Activated CD4-positive, CD25-positive, alpha-beta regulatory T cell (primary cell): ENCODE results near the gene ZNF675.
A peak's percentile ranks its signal among the peaks of the same experiment; 100 is the strongest.
"Not testable (repeated sequence)": the region's sequence is repeated elsewhere in the genome, so short reads cannot be mapped to it uniquely, and the experiment has no call there.

ENCODE experiments used
- DNase-seq, 4 experiments: peaks; one replicate each; lab custom pipeline; 2025; lab: John Stamatoyannopoulos, UW

ZNF675 gene

GRCh38 chr19:23686621-23687423 lies at the start of gene ZNF675:
TSS of gene ZNF675 (minus strand) at chr19:23687212. CDS start at chr19:23687033, 179 bp downstream.
- DNase-seq, result peak; percentile 69 to 75 (median 74)

- not testable (repeated sequence) for DNase-seq
Measured at GRCh38 chr19:23730729-23731465, 43.9 kb upstream of the ZNF675 start.

- DNase-seq, result not testable (repeated sequence)
Measured at GRCh38 chr19:23724161-23724560, 37.1 kb upstream of the ZNF675 start.

- DNase-seq, result no peak
Measured at GRCh38 chr19:23718802-23719201, 31.8 kb upstream of the ZNF675 start.

- DNase-seq, result no peak
Measured at GRCh38 chr19:23716792-23717191, 29.8 kb upstream of the ZNF675 start.

- DNase-seq, result no peak
Measured at GRCh38 chr19:23709347-23709746, 22.3 kb upstream of the ZNF675 start.

- DNase-seq, result no peak
Measured at GRCh38 chr19:23706657-23707056, 19.6 kb upstream of the ZNF675 start.

- no peak for DNase-seq
Measured at GRCh38 chr19:23699521-23699860, 12.5 kb upstream of the ZNF675 start.

GRCh38 chr19:23698711-23699520 lies 11.9 kb upstream of the ZNF675 start:
- no peak for DNase-seq

GRCh38 chr19:23692937-23693336 lies 5.9 kb upstream of the ZNF675 start:
- DNase-seq, result not testable (repeated sequence)

- DNase-seq, result no peak
Measured at GRCh38 chr19:23673132-23673531, 13.9 kb downstream of the ZNF675 start.

- DNase-seq, result not testable (repeated sequence)
Measured at GRCh38 chr19:23668606-23669005, 18.4 kb downstream of the ZNF675 start.

- no peak for DNase-seq
Measured at GRCh38 chr19:23665651-23666410, 21.2 kb downstream of the ZNF675 start.

- not testable (repeated sequence) for DNase-seq
Measured at GRCh38 chr19:23649817-23650216, 37.2 kb downstream of the ZNF675 start.
